HG03064 (cell line): Measurements from ENCODE around the gene DSCAML1.
"Not testable (repeated sequence)": the region's sequence is repeated elsewhere in the genome, so short reads cannot be mapped to it uniquely, and the experiment has no call there.

ENCODE experiments used
- ATAC-seq: cut with Tn5 transposase; IDR thresholded peaks from one replicate; pipeline ENCODE4 v1.9.1; 2021; ENCODE audit warnings: low read depth; ENCODE audit not compliant: unreplicated experiment

DSCAML1 gene

DNA sequence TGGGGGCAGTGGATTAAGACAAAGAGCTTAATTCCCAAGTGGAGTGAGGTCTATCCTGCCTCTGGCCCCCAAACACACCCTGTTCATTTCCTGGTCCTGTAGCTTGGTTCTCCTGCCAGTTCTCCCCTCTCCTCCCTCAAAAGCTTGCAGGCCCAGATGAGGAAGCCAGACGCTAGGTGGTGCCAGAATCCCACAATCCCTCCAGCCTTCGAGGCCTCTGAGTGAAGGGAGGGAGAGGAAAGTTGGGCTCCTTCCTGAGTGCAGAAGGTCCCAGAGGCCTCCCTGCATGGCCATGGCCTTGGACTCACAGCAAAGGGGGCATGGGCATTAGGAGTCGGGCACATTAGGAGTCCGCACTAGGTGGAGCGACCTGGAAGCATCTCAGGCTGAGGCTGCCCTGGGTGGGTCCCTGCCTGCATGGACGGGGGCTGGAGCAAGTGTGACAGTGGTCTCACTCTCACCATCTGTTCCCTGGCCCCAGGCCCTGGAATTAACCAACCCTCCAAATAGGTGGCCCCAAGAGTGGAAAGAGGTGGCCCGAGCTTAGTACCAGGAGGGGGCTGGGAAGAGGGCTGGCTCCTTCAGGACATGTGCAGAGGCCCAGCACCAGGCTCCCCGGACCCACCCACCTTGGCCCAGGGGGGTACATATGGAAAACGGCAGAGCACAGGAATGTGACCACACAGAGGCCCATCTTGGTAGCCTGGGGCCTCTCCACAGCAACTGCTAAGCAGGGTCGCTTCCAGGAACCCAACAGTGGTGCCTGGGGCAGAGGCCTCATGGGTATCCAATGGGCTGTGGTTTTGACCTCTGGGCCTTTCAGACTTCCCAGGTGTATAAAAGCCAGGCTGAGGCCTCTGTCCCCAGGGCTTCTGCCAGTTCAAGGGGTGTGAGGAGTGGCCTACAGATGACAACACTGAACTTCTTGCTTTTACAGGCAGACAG is 22.4 kb upstream of the DSCAML1 start:
- no peak for ATAC-seq

GRCh38 chr11:117818041-117818873 is 21.2 kb upstream of the DSCAML1 start:
- no peak for ATAC-seq

GRCh38 chr11:117817368-117818040 is 20.5 kb upstream of the DSCAML1 start:
- ATAC-seq, result no peak

GRCh38 chr11:117816846-117817367 is 19.9 kb upstream of the DSCAML1 start:
- no peak for ATAC-seq

DNA sequence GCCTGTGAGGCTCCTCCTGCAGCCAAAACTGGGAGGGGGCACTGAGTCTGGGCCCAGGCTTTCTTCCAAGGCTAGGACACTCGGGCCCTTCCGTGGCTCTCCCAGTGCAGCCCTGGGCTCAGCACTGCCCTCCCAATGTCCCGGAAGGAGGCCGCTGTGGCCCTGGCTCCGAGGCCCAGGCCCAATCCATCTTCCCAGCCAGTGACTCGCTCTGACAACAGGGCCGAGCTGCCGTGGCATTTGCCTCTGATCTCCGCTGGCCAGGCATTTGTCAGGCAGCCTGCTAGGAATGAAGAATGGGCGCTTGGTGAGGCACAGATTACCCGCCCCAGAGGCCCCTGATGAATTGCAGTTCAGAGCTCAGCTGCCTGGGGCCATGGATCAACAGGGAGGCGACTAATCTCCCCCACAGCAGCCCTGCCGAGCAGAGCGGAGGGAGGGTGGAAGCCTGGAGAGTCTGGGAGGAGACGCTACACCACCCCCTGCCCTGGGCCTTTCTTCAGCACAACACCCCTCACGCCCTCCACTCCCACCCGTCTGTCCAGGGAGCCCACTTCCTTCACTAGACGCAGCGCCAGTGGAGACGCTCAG is 19.2 kb upstream of the DSCAML1 start:
- no peak for ATAC-seq

- peak; percentile 47 for ATAC-seq
These were observed 18.3 kb upstream of the DSCAML1 start for GRCh38 chr11:117815262-117815803.

- peak; percentile 48 for ATAC-seq
These were observed 17.8 kb upstream of the DSCAML1 start for GRCh38 chr11:117814766-117815261.

DNA sequence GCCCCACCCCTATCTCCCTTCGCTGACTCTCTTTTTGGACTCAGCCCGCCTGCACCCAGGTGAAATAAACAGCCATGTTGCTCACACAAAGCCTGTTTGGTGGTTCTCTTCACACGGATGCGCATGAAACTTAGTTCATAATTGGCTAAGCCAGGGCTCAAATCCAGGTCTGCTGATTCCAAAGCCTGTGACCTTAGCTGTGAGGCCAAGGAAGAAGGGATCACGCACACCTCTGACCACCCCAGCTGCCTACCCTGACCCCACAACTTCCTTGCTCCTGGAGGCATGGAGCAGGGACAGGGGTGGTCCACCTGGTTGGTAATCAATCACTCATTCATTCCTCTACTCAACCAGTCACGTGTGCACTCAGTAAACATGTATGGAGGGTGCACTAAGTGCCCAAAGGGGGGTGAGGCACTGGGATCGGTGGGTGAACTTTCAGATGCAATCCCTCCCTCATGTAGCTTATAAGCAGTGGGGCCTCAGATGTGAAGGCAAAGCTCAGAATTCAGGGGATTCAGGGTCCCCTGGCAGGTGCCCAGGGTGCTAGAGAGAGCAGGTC is 17.3 kb upstream of the DSCAML1 start:
- ATAC-seq, result no peak

GRCh38 chr11:117810056-117810451 is 13.0 kb upstream of the DSCAML1 start:
- ATAC-seq, result not testable (repeated sequence)

DNA sequence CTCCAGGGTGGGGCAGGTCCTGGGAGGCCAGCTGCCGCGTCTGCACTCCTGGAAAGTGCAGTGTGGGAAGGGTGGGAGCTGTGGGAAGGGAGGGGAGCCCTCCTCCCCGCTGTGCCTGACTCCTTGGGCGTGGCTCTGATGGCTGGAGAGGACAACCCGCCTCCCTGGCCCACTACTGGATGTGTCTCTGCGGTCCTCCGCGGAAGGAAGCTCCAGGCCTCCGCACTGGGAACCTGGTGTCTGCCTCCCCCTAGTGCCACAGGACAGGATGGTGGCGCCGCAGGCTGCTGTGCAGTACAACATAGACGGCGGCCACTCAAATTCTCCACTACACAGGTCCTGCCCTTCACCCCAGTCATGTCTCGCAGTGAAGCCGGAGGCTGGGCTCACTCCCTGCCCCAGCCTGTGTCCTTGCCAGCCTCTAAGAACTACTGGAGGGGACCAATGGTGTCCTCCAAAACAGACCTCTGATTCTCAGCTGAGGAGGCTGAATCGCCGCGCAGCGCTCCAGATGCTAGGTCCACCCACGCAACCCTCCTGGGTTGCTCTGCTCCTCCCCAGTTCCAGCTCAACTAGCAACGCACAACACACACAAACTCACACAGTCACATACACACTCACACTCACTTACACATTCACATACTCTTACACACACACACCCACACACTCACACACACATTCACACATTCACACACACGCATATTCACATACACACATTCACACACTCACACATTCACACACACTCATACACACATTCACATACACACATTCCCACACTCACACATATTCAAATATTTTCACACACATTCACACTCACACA is 12.4 kb upstream of the DSCAML1 start:
- no peak for ATAC-seq

DNA sequence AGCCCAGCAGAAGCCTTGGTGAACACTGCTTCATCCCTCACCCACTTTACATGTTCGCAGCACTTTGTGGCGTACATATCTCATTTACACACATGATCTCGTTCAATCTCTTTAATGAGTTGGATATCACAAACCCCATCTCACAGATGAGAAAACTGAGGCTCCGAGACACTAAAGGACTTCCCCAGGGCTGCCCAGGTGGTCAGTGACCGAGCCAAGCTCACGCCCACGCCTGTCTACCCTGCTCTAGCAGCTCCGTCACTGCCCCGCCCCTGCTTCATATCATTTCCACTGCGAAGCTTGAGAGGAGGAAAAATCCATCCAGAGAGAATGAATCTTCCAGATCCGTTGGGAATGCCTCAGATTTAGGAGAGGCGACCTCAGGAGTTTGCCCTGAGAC is 11.8 kb upstream of the DSCAML1 start:
- ATAC-seq, result no peak

DNA sequence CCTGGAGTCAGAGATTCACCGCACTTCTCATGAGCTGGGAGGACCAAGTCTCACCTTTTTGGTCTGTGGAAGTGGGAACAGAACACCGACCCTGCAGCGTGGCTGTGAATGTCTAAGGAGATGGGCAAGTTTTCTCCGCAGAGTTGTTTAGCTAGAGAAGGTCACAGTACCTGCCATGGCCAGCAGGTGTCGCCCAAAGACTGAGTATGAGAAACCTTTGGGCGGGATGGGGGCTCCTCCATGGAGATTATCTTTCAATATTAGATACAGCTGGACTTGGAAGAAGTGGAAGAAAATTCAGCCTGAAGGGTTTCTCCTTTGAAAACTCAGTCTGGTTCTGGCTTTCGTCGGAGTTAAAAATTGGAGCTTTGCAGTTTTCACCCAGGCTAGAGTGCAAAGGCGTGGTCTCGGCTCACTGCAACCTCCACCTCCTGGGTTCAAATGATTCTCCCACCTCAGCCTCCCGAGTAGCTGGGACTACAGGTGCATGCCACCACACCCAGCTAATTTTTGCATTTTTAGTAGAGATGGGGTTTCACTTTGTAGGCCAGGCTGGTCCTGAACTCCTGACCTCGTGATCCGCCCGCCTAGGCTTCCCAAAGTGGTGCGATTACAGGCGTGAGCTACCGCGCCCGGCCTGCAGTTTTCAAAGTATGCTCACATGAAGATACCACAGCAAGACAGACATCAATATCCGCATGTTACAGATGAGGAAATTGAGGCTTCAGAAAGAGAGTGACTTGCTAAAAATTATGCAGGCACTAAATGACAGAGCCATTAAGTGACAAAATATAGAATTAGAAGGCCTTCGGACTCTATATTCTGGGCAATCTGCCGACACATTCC is 10.7 kb upstream of the DSCAML1 start:
- no peak for ATAC-seq

GRCh38 chr11:117806846-117807245 is 9.8 kb upstream of the DSCAML1 start:
- no peak for ATAC-seq

DNA sequence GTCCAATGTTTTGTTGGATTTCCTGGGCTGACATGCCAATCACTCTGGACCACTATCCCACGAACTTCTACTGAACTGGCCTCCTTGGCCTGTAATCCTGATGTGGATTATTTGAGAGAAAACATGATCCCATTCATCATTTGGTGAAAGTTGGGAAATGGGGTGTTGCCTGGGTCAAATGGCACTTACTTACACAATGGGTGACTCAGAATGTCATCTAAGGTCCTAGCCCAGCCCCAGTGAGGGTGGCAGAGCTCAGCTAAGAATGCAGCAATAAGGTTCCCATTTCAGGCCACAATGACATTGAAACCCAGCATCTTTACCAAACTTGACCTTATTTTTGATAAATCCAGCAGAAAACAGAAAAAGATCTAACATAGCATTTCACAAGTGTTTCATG is 8.0 kb upstream of the DSCAML1 start:
- no peak for ATAC-seq

DNA sequence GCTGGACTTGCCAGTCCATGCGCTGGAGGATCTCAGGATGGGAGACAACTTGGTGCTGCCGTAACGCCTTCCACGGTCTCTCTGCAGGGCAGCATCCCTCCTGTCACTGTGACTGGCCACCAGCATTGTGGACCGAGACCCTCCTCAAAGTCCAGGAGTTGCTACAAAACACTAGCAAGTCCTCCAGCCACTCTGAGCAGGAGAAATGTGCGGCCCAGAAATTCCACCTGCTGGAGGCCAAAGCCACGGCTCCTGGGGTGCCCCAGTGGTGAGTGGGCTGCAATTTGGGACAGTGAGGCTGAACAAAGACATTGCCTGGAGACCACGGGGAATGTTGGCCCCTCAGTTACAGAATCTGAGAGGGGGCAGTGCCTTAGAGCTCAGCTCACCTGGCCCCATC is 6.9 kb upstream of the DSCAML1 start:
- ATAC-seq, result no peak

DNA sequence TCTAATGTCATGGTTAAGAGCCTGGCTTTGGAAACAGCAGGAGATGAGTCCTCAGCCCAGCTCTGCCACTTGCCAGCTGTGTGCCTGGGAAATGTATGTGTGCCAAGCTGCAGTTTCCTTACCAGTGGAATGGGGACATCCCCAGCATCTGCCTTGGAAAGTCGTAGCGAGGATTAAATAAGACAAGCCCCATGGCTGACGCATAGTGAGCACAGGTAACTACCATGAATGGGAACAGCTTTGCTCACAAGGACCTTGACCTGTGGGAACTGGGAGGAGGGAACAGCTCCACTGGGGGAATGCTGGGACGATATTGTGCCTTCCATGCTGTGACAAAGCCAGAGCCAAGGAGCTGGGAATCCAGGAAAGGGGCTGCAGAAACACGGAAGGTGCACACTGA is 2.6 kb upstream of the DSCAML1 start:
- ATAC-seq, result no peak

DNA sequence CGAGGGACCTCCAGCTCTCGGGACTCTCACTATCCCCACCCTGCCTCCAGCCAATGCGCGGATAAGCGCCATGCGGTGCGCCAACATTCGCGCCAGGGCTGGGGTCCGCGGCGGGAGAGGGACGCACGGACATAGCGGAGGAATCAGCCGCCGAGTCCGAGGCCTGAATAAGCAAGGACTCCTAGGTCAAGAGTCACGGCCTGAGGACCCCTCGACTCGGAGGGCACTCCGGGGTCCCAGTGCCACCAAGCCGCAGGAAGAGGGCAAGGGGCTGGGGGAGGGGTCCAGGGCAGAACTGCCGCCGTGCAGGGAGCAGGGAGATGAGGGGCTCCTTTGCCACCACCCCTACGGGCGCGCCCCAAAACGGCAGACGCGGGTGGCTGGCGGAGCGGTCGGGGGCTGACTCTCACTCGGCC is 552 bp downstream of the DSCAML1 start:
- no peak for ATAC-seq
